ENCODE results near the gene KRTAP12-2.

DNA sequence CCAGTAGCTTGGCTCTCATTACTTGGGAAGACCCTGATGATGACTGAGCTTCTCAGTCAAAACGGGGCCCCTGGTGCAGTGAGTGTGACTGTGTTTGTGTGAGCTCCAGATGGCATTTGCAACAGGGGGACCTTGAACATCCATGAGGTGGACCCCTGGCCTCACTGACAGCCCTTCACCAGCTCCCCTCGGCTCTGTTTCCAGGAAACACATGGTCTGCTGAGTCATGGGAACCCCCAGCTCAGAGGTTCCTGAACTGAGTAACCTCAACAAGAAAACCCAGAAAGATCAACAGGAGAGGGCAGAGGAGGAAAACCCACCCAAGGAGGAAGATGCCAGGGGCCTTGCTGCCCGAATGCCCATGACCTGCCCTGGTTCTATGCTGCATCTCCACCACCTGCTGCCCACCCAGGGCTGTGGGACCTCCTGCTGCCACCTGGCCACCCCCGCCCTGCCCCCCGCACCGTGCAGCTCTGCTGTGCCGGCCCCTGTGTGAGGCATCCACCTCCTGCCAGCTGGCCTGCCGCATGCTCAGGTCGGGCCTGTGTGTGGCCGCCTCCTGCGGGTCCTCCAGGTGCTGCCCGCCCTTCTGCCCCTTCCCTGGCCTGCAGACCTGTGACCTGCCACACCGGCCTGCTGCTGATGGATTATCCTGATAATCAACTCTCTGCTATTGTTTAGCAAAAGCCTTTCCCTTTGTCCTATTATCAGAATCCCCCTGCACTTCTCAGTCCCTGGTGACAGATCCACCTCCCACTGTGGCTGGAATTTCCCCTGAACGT is 19.5 kb upstream of the KRTAP12-2 start:
- TF ChIP-seq, protein P1, sequence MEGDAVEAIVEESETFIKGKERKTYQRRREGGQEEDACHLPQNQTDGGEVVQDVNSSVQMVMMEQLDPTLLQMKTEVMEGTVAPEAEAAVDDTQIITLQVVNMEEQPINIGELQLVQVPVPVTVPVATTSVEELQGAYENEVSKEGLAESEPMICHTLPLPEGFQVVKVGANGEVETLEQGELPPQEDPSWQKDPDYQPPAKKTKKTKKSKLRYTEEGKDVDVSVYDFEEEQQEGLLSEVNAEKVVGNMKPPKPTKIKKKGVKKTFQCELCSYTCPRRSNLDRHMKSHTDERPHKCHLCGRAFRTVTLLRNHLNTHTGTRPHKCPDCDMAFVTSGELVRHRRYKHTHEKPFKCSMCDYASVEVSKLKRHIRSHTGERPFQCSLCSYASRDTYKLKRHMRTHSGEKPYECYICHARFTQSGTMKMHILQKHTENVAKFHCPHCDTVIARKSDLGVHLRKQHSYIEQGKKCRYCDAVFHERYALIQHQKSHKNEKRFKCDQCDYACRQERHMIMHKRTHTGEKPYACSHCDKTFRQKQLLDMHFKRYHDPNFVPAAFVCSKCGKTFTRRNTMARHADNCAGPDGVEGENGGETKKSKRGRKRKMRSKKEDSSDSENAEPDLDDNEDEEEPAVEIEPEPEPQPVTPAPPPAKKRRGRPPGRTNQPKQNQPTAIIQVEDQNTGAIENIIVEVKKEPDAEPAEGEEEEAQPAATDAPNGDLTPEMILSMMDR (IDR thresholded peaks at IDR 0.05 in 4 of 5, conservative IDR thresholded peaks at IDR 0.05 in 1 of 5) = no peak
- no peak for TF ChIP-seq POLR2A (IDR thresholded peaks at IDR 0.05)
